GM18505 (cell line): ENCODE data around the gene KCNC1.

Source experiments
- ATAC-seq: cut with Tn5 transposase; IDR thresholded peaks from one replicate; pipeline ENCODE4 v1.9.1; 2021; ENCODE audit not compliant: unreplicated experiment
- POLR2A ChIP-seq: IDR thresholded peaks from 4 replicates; pipeline ENCODE4 v1.6.1; 2011; ENCODE audit warnings: borderline replicate concordance; ENCODE audit not compliant: insufficient read depth, insufficient read length; ENCODE audit errors: extremely low read depth

Gene KCNC1

DNA sequence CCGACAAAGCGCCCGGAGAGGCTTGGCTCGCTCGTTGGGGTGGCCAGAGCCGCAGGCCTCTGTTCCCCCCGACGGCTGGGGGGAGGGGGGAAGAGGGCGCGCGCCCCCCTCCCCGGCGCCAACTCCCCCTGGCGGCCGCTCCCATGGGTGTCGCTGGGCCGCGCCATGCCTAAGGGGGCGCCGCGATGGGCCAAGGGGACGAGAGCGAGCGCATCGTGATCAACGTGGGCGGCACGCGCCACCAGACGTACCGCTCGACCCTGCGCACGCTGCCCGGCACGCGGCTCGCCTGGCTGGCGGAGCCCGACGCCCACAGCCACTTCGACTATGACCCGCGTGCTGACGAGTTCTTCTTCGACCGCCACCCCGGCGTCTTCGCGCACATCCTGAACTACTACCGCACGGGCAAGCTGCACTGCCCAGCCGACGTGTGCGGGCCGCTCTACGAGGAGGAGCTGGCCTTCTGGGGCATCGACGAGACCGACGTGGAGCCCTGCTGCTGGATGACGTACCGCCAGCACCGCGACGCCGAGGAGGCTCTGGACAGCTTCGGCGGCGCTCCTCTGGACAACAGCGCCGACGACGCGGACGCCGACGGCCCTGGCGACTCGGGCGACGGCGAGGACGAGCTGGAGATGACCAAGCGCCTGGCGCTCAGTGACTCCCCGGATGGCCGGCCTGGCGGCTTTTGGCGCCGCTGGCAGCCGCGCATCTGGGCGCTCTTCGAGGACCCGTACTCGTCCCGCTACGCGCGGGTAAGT, 1.4 kb downstream of the KCNC1 start:
- no peak for TF ChIP-seq POLR2A

GRCh38 chr11:17736579-17736893, 2.0 kb downstream of the KCNC1 start:
- ATAC-seq, result no peak
- no peak for TF ChIP-seq POLR2A

More for the DNA sequence above, 1.4 kb downstream of the KCNC1 start:
- no peak for ATAC-seq

DNA sequence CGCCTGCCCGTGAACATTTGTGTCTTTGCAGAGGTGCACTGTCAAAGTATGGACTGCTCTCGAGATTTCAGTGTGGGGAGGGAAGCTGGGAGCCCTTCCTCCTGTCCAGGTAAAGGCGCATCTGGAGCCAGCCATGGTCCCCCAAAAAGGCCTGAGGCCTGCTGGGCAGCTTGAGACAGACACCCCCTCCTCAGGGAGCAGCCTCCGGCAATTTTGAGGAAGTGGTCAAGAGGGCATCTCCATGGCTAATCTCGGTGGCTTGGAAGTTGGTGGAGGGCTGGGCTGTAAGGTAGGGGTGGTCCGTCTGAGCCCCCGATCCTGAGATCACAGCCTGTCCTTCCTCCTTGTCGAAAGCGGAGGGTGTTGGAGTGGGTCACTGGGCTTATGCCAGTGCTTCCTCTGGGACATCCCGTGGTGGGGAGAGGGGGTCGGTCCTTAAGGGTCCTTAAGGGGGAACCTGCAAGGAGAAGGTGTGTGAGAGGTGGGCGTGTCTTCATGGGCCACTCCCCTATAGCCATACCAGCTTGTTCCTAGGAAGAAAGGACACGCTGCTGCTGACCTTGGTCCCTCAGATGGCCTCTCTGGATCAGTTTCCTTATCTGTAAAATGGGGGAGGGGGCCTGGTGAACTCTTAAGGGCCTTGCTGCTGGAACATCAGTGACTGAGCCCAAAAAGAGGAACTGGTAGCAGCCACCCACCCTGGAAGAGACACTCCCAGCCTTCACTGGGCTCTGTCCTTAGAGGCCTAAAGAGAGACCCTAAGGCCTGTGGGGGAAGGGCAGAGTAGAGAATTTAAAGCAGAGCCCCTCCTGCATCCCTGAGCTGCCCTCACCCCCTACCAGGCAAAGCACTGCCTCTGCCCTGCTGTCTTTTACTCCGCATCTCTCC, 2.6 kb downstream of the KCNC1 start:
- TF ChIP-seq POLR2A, result no peak
- no peak for ATAC-seq

GRCh38 chr11:17738151-17738973, 3.8 kb downstream of the KCNC1 start:
- TF ChIP-seq POLR2A, result no peak
- ATAC-seq, result no peak

DNA sequence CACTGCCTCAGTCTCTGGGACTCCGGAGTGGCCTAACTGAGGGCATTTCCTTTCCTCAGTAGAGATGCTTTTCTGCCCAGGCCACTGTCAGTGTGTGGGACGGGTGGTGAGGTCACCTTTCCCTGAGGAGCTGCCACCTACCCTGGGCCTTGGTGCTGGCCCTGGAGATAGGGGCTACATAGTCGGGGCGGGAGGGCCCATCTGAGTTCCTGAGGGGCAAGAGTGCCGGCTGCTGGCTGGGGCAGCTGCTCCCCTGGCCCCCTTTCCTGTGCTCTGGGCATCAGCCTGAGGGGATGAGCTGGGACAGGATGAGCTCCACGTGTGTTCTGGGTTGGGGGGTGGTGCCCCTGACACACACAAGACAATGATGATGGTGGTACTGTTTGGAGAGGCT, 5.4 kb downstream of the KCNC1 start:
- no peak for TF ChIP-seq POLR2A
- no peak for ATAC-seq

DNA sequence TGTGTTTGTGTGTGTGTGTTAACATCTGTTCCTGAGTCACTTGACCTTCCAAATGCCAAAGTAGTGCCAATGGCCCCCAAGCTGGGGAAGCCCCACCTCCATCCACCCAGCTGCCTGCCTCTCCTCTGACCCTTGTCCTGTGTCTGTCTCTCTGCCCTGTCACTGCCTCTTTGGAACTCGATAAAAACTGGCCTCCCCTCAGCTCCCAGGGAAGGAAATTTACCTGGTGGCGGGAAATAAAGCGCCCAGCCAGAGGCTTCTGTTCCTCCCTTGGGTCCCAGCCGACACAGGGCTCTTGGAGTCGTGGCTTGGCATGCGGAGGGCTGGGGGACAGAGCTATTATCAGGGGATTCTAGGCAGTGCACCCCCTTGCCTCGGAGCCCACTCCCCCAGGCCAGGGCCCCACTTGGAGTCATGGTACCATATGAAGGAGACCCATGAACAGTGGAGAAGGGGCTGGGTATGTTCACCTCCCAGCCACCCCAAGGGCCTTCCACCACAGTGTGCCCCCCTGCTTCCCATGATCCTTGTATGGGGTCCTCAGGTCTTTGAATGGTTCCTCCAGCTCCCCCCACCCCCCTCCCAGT, 6.2 kb downstream of the KCNC1 start:
- no peak for TF ChIP-seq POLR2A
- ATAC-seq, result no peak

DNA sequence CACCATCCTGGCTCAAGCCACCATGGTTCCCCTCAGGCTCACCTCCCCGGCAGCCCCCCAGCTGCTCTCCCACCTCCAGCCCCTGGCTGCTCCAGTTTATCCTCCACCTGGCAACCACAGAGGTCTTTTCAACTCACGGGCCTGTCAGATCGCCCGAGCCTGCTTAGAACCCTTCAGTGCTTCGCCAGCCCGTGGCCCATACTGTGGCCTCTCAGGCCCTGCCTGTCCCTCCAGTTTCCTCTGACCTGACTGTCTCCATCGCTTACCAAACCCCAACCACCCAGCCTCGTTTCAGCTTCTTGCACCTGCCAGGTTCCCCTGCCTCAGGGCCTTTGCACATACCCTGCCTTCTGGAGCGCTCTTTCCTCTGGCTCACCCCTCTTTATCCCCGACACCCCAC, 6.9 kb downstream of the KCNC1 start:
- no peak for ATAC-seq
- TF ChIP-seq POLR2A, result no peak

- no peak for TF ChIP-seq POLR2A
Observed at GRCh38 chr11:17742019-17742418, 7.4 kb downstream of the KCNC1 start.

DNA sequence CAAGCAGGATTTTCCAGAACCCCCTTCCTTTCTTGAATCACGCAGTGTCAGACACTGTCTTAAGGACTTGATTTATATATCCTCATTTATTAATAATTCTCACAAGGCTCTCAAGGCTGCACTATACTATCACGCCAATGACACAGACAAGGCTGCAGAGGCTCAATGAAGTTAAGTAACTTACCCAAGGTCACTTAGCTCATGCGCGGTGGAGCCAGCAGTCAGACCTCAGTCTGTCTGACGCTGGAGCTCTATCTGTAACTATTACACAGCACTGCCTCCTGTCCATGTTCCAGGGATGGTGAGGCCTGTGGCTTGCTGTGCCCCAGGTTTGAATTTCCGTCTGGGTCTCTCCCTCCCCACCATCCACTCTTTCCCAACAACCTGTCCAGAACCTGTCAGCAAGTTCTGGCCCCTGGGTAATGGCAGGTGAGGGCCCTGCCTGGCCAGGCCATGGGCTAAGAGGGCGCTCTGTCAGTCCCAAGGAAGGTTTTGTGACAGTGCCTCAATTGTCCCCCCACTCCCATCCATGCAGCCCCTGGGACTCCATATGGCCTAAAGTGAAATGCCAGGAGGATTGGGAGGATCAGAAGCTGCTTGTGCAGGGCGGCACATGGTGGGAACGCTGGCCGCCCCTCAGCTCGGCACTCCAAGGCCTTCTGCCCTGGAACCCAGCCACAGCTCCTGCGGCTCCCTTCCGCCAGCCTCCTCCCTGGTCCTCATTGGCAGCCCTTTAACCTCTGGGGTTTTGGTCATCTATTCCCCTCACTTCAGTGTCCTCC, 8.6 kb downstream of the KCNC1 start:
- TF ChIP-seq POLR2A, result no peak
- ATAC-seq, result no peak

More at GRCh38 chr11:17742019-17742418, 7.4 kb downstream of the KCNC1 start:
- no peak for ATAC-seq

- no peak for ATAC-seq
- no peak for TF ChIP-seq POLR2A
Observed at GRCh38 chr11:17743808-17744119, 9.2 kb downstream of the KCNC1 start.

DNA sequence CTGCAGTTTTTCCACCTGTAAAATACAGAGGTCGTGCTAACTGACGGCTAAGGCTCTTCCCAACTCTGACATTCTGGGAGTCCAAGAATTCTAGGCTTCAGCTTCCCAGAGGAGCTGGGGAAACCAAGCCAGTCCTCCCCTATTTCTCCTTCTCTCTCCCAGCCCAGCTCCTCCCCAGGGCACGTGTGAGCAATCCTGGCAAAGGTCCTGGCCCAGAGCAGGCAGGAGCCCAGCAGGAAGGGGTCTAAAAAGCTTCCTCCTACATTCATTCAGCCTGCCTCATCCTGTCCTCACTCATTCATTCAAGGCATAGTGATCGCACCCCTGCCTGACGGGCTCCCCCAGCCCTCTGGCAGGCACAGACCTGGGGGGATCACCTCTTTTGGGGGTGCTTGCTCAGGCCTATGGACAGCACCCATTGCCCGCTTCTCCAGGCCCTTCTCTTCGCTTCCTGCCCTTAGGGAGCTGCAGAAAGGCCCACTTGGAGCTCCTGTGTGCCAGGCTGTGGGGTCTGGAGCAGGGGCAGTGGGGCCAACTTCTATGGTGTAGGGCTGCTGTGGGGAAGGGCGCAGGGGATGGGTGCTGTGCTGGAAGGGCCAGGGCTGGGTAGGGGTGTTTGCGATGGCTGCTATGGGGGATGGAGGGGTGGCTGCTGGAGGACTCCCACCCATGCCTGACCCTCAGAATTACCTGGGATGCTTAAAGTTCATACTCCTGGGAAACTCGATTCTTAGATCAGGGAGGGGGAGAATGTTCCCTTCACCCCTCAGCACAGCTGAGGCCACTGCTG, 9.8 kb downstream of the KCNC1 start:
- TF ChIP-seq POLR2A, result no peak
- no peak for ATAC-seq
